HG03196 (cell line): ENCODE results near the gene THAP6.
"Not testable (repeated sequence)": the region's sequence is repeated elsewhere in the genome, so short reads cannot be mapped to it uniquely, and the experiment has no call there.

Experiments used
- ATAC-seq: cut with Tn5 transposase; IDR thresholded peaks from one replicate; pipeline ENCODE4 v1.9.1; 2021; ENCODE audit not compliant: unreplicated experiment

The THAP6 gene, protein sequence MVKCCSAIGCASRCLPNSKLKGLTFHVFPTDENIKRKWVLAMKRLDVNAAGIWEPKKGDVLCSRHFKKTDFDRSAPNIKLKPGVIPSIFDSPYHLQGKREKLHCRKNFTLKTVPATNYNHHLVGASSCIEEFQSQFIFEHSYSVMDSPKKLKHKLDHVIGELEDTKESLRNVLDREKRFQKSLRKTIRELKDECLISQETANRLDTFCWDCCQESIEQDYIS

DNA sequence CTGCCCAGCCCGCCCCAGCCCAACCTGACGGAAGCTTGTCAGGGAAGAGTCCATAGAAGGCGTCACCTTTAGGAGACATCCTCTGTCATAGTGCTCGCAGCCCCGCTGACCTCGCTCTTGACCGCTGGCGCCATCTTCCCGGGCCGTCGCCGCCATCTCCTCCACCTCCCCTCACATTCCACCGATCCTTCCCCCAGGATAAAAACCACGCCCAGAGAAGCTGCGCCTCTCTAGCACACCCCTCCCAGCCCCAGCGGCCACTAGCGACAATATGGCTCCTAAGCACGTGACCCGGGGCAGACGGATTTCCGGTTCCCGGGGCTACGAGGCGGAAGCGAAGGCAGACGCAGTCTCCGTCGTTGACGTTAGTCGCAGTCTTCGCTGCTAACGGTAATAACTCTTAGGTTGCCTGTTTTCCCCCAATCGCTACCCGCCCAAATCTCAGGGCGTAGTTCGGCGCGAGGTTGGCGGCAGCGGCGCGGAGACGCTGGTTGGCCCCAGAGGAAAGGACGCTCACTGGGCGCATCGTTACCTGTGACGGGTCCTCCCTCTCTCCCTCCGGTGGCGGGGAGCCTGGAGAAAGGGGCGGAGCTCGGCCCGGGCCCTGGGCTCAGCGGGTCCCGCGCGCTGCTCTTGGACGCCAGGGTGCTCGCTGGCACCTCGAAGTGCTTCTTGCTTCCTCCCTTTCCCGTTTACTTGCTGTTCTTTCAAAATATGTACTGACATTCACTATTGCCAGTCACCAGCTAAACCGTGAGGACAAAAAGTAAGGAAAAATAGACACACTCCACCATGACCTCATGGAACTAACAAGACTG is at the start of gene THAP6, which contains the start of gene RCHY1:
THAP6 (plus strand) TSS at position 343 of the 818 bp plus-strand sequence. CDS start 980 bp downstream, outside the sequence.
RCHY1 (minus strand) TSS at position 273 of the 818 bp plus-strand sequence; CDS start at position 156, 117 bp downstream.
- peak; percentile 95 for ATAC-seq

DNA sequence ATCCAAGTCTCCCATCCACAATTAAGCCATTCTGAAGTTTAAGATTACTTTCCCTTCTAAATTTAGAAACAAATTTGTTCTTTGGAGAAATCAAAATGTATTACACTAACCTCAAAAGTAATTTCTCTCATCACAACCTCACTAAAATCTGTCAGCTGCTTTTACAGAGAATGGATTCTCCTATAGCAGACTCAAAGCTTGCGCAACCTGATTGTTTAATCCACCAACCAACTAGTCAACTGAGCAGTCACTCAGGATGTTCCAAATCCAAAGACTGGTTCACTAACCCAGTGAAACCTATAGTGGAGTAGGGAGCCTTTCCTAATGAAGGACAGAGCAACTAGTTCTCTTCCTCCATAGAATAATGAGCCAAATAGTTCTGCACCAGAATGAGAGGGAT is 44.4 kb upstream of the THAP6 start:
- ATAC-seq, result no peak

- no peak for ATAC-seq
Measured at GRCh38 chr4:75470738-75471137, 43.5 kb upstream of the THAP6 start.

DNA sequence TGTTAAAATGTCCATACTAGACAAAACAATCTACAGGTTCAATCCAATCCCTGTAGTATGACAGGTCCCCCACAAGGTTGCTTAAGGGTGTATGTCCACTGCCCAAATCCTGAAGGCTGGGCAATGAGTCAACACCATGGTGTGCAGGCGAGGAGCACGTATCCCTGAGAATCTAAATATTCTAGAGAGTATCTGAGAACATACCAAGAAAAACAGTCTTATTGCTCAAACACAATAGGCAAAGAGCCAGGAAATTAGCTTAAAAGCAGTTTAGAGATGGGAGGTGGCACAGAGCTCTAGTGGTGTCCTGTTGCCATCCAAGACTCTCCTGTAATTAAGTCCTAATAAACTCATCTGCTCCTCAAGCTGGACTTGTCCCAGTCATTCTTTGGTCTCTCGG is 37.1 kb upstream of the THAP6 start:
- ATAC-seq, result no peak

GRCh38 chr4:75484190-75484589 is 30.1 kb upstream of the THAP6 start:
- ATAC-seq, result no peak

DNA sequence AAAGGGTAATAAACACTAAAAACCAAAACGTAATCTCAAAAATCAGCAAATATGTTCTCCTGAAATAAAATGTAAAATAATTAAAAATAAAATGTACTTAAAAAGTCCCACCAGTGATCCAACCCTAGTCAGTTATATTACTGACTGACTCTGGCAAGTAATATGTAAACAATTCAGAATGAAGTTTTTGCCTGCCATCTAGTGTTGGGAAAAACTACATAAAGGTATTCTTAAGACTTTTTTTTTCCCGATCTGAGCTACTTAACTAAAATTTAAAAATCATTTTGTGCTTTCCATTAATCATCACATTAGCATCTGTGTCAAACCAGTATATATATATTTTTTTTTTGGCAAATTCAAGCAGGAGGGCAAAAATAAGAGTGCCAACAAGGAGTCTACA is 24.1 kb upstream of the THAP6 start:
- ATAC-seq, result no peak

DNA sequence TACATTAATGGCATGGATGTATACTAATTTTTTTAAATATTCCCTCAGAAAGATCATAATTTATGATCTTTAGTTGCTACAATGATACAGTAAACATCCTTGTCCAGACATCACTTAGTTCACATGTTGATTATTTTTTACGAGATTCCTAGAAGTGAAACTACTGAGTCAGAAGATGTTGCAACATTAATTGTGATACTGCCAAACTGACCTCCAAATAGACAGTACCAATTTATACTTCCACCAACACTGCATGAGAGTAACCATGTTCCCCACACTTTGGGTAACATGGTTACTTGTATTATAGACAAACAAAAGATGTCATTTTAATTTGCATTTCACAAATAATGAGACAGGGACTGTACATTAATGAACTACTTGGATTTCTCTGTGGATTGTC is 19.7 kb upstream of the THAP6 start:
- ATAC-seq, result no peak

DNA sequence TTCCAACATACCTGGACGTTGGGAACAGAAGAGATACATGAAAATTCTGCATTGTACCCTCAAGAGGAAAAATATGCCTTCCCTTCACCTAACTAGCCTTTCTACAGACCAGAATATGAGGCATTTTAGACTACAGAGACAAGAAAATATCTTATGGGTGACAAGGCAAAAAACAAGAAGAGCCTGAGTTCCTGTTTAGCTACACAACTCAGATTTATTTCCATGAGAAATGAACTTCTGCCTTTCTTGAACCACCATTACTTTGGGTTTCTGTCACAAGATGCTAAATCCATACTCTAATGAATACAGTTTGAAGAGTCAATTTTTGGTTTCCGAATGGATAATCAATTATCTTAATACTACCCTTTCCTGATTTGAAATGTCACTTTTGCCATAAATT is 18.8 kb upstream of the THAP6 start:
- ATAC-seq, result no peak

DNA sequence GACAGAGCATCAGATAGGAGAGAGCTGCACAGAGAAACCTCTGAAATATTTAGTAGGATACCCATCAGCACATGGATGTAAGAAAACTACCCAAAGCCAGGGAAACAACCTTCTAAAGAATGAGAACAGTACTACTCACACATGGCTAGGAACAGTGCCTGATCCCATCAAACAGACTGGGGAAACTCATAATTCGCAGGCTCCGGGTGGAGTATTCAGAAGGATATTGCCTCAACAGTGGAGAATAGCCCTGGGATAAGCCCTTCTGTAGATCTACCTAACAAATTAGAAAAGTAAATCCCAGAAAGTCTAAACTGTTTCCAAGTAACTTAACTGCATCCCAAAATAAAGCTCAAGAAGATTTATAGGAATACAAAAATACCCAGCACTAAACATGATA is 17.9 kb upstream of the THAP6 start:
- ATAC-seq, result no peak

DNA sequence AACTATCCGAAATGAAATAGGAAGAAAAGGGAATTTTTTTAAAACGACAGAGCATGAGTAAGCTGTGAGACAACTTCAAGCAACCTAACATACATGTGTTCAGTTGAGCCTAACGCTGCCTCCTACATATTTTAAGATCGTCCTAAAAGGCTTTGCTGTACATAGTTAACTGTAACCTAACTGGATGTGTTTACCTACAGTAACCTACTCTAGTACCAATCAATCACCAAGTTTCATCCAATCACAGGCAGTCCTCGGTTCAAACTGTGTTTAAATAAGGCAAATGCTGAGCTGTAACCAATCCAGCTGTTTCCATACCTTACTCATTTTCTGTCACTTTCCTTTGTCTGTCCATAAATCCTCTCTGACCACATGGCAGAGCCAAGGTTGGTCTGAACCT is 17.1 kb upstream of the THAP6 start:
- ATAC-seq, result no peak

DNA sequence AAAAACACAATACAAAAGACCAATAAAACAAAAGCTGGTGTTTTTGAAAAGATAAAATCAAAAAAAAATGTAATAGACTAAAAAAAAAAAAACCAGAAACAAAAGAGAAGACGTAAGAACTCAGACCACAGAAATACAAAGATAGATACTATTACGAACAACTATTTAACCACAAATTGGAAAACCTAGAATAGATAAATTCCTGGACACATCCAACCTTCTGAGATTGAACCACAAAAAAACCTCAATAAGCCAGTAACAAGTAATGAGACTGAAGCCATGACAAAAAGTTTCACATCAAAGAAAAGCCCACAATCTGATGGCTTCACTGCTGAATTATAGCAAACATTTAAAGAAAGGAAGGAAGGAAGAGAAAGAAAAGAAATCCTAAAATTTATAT is 16.2 kb upstream of the THAP6 start:
- ATAC-seq, result no peak

DNA sequence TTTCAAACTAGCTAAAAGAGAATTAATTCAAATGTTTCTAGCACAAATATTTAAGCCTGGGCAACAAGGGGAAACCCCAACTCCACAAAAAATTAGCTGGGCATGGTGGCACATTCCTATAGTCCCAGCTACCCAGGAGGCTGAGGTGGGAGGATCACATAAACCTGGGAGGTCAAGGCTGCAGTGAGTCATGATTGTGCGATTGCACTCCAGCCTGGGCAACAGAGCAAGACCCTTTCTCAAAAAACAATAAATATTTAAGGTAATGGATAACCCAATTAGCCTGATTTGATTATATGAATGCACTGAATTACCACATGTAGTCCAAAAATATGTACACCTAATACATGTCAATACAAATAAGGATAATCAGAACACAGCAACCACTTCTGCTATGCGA is 14.4 kb upstream of the THAP6 start:
- ATAC-seq, result no peak

- ATAC-seq, result no peak
Measured at GRCh38 chr4:75502671-75503070, 11.6 kb upstream of the THAP6 start.

DNA sequence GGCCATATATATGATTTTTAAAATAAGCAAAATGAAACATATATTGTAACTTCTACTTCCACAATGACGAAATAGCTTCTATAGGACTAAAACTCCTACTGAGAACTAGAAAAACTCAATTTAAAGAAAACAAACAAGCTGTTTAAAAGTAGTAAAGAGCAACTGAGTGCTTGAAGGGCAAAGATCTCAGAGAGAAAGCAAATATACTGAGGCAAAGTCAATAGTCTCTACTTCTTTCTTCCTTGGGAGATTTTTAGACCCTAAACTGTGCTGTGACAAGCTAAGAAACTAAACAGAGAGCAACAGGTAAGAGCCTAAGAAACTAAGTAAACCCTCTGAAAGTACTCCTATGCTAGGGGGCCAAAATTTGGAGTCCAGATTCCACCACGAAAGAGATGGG is 8.6 kb upstream of the THAP6 start:
- ATAC-seq, result no peak

DNA sequence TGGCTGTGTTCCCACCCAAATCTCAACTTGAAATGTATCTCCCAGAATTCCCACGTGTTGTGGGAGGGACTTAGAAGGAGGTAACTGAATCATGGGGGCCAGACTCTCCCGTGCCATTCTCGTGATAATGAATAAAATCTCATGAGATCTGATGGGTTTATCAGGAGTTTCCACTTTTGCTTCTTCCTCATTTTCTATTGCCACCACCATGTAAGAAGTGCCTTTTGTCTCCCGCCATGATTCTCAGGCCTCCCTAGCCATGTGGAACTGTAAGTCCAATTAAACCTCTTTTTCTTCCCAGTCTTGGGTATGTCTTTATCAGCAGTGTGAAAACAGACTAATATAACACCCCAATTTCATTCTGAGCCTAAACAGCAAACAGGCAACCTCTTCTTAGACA is 4.7 kb upstream of the THAP6 start:
- ATAC-seq, result not testable (repeated sequence)

DNA sequence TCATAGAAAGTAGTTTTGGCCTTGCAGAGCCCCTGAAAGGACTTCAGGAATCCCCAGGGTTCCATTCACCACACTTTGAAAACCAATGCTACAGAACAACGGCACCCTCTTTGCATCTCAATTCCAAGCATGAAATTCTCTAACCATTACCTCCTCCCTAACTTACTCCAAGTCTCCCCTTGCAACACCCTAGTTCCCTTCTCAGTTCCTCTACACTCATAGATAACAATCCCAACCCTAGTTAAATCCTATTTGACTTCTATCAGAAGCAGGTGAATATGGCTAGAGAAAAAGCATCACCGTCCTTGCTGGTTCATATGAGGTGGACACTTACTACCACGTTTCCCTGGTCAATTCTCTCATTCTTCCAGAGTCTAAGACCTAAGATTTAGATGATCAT is 2.4 kb upstream of the THAP6 start:
- no peak for ATAC-seq

GRCh38 chr4:75512386-75513211 is 1.7 kb upstream of the THAP6 start:
- ATAC-seq, result no peak

GRCh38 chr4:75513526-75514130 is 645 bp upstream of the THAP6 start:
- peak; percentile 1 for ATAC-seq

- ATAC-seq, result peak; percentile 4
Measured at GRCh38 chr4:75514949-75515612, 808 bp downstream of the THAP6 start.

- no peak for ATAC-seq
Measured at GRCh38 chr4:75516144-75516543, 1.9 kb downstream of the THAP6 start.

GRCh38 chr4:75519452-75519851 is 5.2 kb downstream of the THAP6 start:
- not testable (repeated sequence) for ATAC-seq
